Measurements from ENCODE around the gene MYBPC3. TPM values are rescaled to one million over a fixed set of nuclear protein-coding genes. Genes with fewer than 3 reads are reported as not detected.

The MYBPC3 gene
- total and polyA plus RNA-seq, 2 donors (not counting 3 experiments of a cell fraction or from before 2014, with no cell fraction given): not detected

GRCh38 chr11:47324520-47324919 lies 28.0 kb downstream of the MYBPC3 start:
- Histone ChIP-seq H3K36me3 (ENCODE audit: control insufficient read depth in 2 of 2, extremely low read depth in 1 of 2, insufficient read depth in 2 of 2, low read length in 2 of 2) (peaks cover 0 to 28% of the 10 kb centered on the region in 2 experiments), H3K79me2 (ENCODE audit: control insufficient read depth, insufficient read depth, low read length) (no peaks in the 10 kb centered on the region), H3K27ac (ENCODE audit: insufficient read depth, low read depth, low read length) (no peak overlapping the region), H4K20me1 (replicated peaks; ENCODE audit: control insufficient read depth, extremely low read depth, insufficient read depth, low read length) (no peaks in the 10 kb centered on the region), H3K9ac (replicated peaks; ENCODE audit: extremely low read depth, insufficient read depth, low read length) (no peak overlapping the region), H3K4me3 (replicated peaks in 1 of 3; ENCODE audit: insufficient read depth in 1 of 3, low read depth in 1 of 3, low read length in 3 of 3) (no peak overlapping the region), H3K4me2 (ENCODE audit: insufficient read depth, low read length) (no peak overlapping the region), H3K4me1 (ENCODE audit: control insufficient read depth, extremely low read depth, insufficient read depth, low read length) (peaks cover 5% of the 10 kb centered on the region), H3K9me3 (replicated peaks; ENCODE audit: control insufficient read depth, insufficient read depth, low read length) (no peaks in the 10 kb centered on the region), H3K9me1 (replicated peaks; ENCODE audit: control insufficient read depth, extremely low read depth, insufficient read depth, low read length) (no peaks in the 10 kb centered on the region), H3K27me3 (ENCODE audit: control insufficient read depth in 2 of 2, insufficient read depth in 2 of 2, low read length in 2 of 2) (no peaks in the 10 kb centered on the region), H2AFZ (ENCODE audit: low read depth, low read length) (no peak overlapping the region)
- DNase-seq (ENCODE audit: low read depth, low spot score): no peak
- intact Hi-C loops (cut with micrococcal nuclease) (no loop called here), dilution Hi-C loops (cut with MboI; ENCODE audit: extremely low pct_ligation_motif_present, low sequenced_read_pairs) (no loop called here)
- CTCF ChIA-PET: interaction anchor here (0.8 to 5.4 kb wide), 2 partner anchors 9 to 30 kb away, joined by 3 to 25 read pairs; no protein-coding TSS in a partner anchor
- no TSS peak for BruUV-seq (replicated peaks)
- POLR2A ChIA-PET: no interaction called here
- no peak for TF ChIP-seq FOS (IDR thresholded peaks at IDR 0.05; ENCODE audit: borderline replicate concordance, insufficient read depth, low read length)
- TF ChIP-seq POLR2AphosphoS5 (IDR thresholded peaks at IDR 0.05; ENCODE audit: insufficient read depth, low read depth, low read length): no peak
- TF ChIP-seq CTCF (IDR thresholded peaks at IDR 0.05; ENCODE audit: extremely low read depth in 1 of 2, insufficient read depth in 1 of 2, low read depth in 1 of 2, low read length in 2 of 2): no peak
- no peak for TF ChIP-seq POLR2A (IDR thresholded peaks at IDR 0.05; ENCODE audit: low read depth, low read length)
- TF ChIP-seq MYC (IDR thresholded peaks at IDR 0.05; ENCODE audit: low read depth, low read length): no peak
- TF ChIP-seq MAX (IDR thresholded peaks at IDR 0.05; ENCODE audit: insufficient read depth, insufficient read length): no peak
- TF ChIP-seq EZH2 (IDR thresholded peaks at IDR 0.05; ENCODE audit: borderline replicate concordance, low read depth, low read length, severe bottlenecking): no peak
- no peak for TF ChIP-seq GATA2 (IDR thresholded peaks at IDR 0.05; ENCODE audit: insufficient read depth, insufficient read length, low read depth, low read length)
- TF ChIP-seq JUN (IDR thresholded peaks at IDR 0.05; ENCODE audit: borderline replicate concordance, insufficient read depth, insufficient read length, low read depth): no peak
- FAIRE-seq: no peak

Measured in endothelial cell of umbilical vein (primary cell).